ENCODE measurements around the gene HLCS.

GRCh38 chr21:36966066-36966820 lies at the start of gene HLCS:
- TF ChIP-seq POLR2A (IDR thresholded peaks at IDR 0.05): peak; percentile 47 to 65 (median 60)
- TF ChIP-seq CTCF (IDR thresholded peaks at IDR 0.05): peak in 3 of 7 experiments; percentile 23 to 56 (median 51)

All from body of pancreas (tissue), 4 donors.